IPS-15b (cell line): Measurements from ENCODE around the gene SPATA3.

Experiments used
- H3K27me3 ChIP-seq: one replicate; pipeline ENCODE4 v1.6.1; 2013; ENCODE audit warnings: low read length; ENCODE audit not compliant: control insufficient read depth, insufficient read depth
- H3K36me3 ChIP-seq: one replicate; pipeline ENCODE4 v1.6.1; 2013; ENCODE audit warnings: low read length; ENCODE audit not compliant: control insufficient read depth, insufficient read depth
- H3K4me1 ChIP-seq: one replicate; pipeline ENCODE4 v1.6.1; 2013; ENCODE audit warnings: mild to moderate bottlenecking, low read length; ENCODE audit not compliant: control insufficient read depth, insufficient read depth
- H3K4me3 ChIP-seq: one replicate; pipeline ENCODE4 v1.5.1; 2013; ENCODE audit warnings: low read depth, low read length
- H3K9ac ChIP-seq: one replicate; pipeline ENCODE4 v1.6.1; 2013; ENCODE audit warnings: low read depth, mild to moderate bottlenecking, low read length
- H3K9me3 ChIP-seq: one replicate; pipeline ENCODE4 v1.6.1; 2013; ENCODE audit warnings: mild to moderate bottlenecking, low read length; ENCODE audit not compliant: control insufficient read depth, insufficient read depth

SPATA3 gene

DNA sequence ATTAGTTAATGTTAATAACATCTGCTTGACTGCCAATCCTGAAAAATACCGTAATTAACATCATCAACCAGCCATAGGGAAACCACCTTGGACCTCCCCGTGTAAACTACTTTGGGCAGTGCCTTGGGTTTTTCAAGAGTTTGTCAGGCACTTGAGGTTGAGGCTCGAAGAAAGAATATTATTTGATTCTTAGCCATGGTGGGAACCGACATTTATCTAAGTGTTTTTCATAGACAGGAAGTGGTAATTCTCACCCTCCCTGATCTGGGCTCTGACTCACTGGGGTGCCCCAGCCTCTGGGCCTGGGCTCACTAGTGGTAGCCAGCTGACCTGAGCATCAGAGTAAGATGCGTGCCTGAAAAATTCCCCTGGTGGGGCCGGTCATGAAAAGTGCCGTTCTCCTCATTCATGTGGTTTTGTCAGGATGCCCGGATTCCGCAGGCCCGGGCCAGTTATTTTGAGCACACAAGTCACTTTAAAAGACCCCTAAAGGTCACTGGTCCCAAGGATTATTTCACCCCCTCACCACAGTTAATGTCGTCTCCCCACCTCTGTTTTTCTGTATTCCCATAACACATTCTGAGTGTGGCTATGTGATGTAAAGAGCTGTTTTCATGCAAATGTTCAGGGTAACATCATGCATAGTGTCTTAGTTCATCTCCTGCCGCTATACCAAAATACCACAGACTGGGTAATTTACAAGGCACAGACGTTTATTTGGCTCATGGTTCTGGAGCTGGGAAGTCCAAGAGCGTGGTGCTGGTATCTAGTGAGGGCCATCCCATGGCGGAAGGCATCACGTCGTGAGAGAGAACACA lies 21.6 kb upstream of the SPATA3 start:
- Histone ChIP-seq H3K27me3 (no peaks in the 10 kb centered on the region), H3K4me1 (no peaks in the 10 kb centered on the region), H3K9ac (no peak overlapping the region), H3K9me3 (no peaks in the 10 kb centered on the region), H3K36me3 (no peaks in the 10 kb centered on the region), H3K4me3 (no peak overlapping the region)

GRCh38 chr2:230975927-230976326 lies 20.0 kb upstream of the SPATA3 start:
- no peaks in the 10 kb centered on the region for H3K4me1 ChIP-seq
- no peaks in the 10 kb centered on the region for H3K36me3 ChIP-seq
- H3K4me3 ChIP-seq, result no peak overlapping the region
- no peaks in the 10 kb centered on the region for H3K27me3 ChIP-seq
- no peak overlapping the region for H3K9ac ChIP-seq
- no peaks in the 10 kb centered on the region for H3K9me3 ChIP-seq

DNA sequence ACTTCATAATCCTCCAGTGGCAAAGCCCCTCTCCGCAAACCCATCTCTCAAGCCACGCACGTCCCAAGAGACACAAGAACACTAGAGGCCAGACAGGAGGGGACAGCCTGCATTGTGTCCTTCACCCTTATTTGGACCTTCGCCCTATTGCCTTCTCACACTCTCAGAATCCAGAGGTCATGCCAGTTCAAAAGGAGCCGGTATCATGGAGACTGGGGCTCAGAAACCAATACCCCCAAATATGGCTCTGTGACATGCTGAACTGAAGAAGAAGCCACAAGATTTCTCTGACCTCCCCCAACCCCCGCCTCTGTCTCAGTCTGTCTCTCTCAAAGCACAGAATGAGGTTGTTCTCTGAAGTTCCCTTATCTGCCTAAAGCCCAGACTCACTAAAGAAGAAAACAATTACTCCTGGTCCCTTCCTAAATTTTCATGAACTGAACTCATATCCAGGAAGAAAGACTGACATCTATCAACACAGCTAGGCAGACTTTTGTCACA lies 19.2 kb upstream of the SPATA3 start:
- Histone ChIP-seq H3K27me3 (no peaks in the 10 kb centered on the region), H3K36me3 (no peaks in the 10 kb centered on the region), H3K4me3 (no peak overlapping the region), H3K9me3 (no peaks in the 10 kb centered on the region), H3K4me1 (no peaks in the 10 kb centered on the region), H3K9ac (no peak overlapping the region)

GRCh38 chr2:230980468-230980867 lies 15.5 kb upstream of the SPATA3 start:
- Histone ChIP-seq H3K36me3 (no peaks in the 10 kb centered on the region), H3K9me3 (no peaks in the 10 kb centered on the region), H3K4me1 (no peaks in the 10 kb centered on the region), H3K4me3 (no peak overlapping the region), H3K9ac (no peak overlapping the region), H3K27me3 (no peaks in the 10 kb centered on the region)

GRCh38 chr2:230981704-230982103 lies 14.2 kb upstream of the SPATA3 start:
- Histone ChIP-seq H3K27me3 (no peaks in the 10 kb centered on the region), H3K9me3 (no peaks in the 10 kb centered on the region), H3K4me3 (no peak overlapping the region), H3K9ac (no peak overlapping the region), H3K36me3 (no peaks in the 10 kb centered on the region), H3K4me1 (peaks cover 4% of the 10 kb centered on the region)

- Histone ChIP-seq H3K9ac (no peak overlapping the region), H3K36me3 (no peaks in the 10 kb centered on the region), H3K9me3 (no peaks in the 10 kb centered on the region), H3K27me3 (no peaks in the 10 kb centered on the region), H3K4me3 (no peak overlapping the region), H3K4me1 (peaks cover 5% of the 10 kb centered on the region)
Observed at GRCh38 chr2:230982126-230982525, 13.8 kb upstream of the SPATA3 start.

- Histone ChIP-seq H3K36me3 (no peaks in the 10 kb centered on the region), H3K4me3 (no peak overlapping the region), H3K4me1 (peaks cover 5% of the 10 kb centered on the region), H3K27me3 (no peaks in the 10 kb centered on the region), H3K9me3 (no peaks in the 10 kb centered on the region), H3K9ac (no peak overlapping the region)
Observed at GRCh38 chr2:230982528-230982927, 13.4 kb upstream of the SPATA3 start.

DNA sequence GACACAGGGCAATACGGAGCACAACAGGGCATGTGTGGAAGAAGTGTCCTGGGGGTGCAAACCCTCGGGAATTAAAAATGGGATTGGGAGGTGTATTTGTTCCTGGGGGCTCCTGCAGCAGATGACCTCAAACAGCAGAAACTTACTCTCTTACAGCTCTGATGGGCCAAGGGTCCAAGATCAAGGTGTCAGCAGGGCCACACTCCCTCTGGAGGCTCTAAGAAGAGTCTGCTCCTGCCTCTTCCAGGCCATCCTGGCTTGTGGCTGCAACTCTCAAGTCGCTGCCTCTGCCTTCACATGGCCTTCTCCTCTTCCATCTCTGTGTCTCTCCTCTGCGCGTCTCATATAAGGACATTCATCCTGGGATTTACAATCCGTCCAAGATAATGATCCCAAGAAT lies 12.4 kb upstream of the SPATA3 start:
- H3K9me3 ChIP-seq, result no peaks in the 10 kb centered on the region
- H3K4me3 ChIP-seq, result no peak overlapping the region
- H3K9ac ChIP-seq, result no peak overlapping the region
- H3K27me3 ChIP-seq, result no peaks in the 10 kb centered on the region
- peaks cover 5% of the 10 kb centered on the region for H3K4me1 ChIP-seq
- no peaks in the 10 kb centered on the region for H3K36me3 ChIP-seq

DNA sequence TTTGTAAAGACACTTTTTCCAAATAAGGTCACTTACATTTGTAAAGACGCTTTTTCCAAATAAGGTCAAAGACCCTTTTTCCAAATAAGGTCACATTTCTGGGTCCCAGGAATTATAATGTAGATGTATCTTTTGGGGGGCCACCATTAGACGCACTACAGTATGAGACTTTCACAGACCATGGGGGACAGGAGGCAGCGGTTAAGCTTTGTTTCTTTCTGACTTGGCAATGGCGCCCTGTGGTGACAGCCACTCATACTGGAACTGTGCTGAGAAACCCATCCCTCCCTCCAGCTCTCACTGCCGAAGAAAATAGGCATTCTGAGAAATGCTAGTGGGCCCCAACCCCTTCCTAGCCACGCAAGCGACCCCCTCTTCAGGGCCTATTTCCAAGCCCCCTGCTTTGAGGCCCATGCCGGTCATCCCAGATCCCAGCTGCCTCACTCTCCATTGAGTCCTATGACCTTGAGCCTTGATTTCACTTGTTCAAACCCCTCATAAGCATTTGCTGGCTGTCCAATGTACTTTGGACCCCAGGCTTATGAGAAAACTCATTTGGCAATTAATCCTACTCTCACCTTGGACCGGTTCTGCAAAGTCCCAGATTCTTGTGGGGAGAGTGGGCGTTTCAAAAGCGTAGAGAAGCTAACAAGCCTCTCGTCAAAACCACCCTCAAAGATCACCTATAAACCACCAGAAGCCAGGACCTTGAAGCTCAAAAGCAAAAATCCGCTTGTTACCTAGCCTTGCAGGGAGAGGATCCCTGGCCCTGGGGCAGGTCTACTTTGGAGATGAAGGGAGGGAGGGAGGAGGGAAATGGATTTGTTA lies 11.3 kb upstream of the SPATA3 start:
- Histone ChIP-seq H3K4me3 (peak overlapping the region; percentile 15), H3K4me1 (peaks cover 5% of the 10 kb centered on the region), H3K27me3 (no peaks in the 10 kb centered on the region), H3K9me3 (no peaks in the 10 kb centered on the region), H3K36me3 (no peaks in the 10 kb centered on the region), H3K9ac (no peak overlapping the region)

DNA sequence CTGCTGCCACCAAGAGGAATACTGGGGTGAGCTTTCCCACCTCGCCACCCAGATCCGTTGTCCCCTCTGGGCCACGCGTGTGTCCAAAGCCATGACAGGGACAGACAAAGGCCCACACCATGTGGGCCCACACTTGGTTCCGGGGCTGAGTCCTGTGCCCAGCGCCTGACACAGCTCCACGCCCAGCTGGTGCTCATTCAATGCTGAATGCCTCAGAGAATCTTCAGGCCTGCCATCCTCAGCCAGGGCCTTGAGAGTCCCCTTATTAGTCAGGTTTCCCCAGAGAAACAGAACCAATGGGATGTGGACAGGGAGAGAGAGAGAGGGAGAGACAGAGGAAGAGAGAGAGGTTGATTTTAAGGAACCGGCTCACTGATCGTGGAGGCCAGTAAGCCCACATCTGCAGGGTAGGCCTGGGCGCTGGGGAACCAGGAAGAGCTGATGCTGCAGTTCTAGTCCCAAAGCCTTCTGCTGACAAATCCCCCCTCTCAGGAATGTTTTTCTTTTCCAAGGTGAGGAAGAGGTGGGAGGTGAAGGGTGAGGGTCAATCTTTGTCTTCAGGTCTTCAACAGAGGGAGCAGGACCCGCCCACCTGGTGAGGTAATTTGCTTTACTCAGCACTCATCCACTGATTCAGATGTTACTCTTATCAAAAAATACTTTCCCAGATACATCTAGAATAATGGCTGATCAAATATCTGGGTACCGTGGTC lies 10.2 kb upstream of the SPATA3 start:
- H3K9me3 ChIP-seq, result no peaks in the 10 kb centered on the region
- H3K36me3 ChIP-seq, result no peaks in the 10 kb centered on the region
- peak overlapping the region; percentile 26 for H3K9ac ChIP-seq
- H3K27me3 ChIP-seq, result no peaks in the 10 kb centered on the region
- no peak overlapping the region for H3K4me3 ChIP-seq
- peaks cover 5% of the 10 kb centered on the region for H3K4me1 ChIP-seq

GRCh38 chr2:230986520-230987136 lies 9.3 kb upstream of the SPATA3 start:
- H3K4me3 ChIP-seq, result peak overlapping the region; percentile 53
- H3K9ac ChIP-seq, result peak overlapping the region; percentile 26
- no peaks in the 10 kb centered on the region for H3K36me3 ChIP-seq

More at GRCh38 chr2:230986520-230987136, 9.3 kb upstream of the SPATA3 start:
- Histone ChIP-seq H3K9me3 (no peaks in the 10 kb centered on the region), H3K4me1 (peaks cover 5% of the 10 kb centered on the region), H3K27me3 (no peaks in the 10 kb centered on the region)
